Measurements from ENCODE around the gene TSHZ2. TPM values are rescaled to one million over a fixed set of nuclear protein-coding genes. Genes with fewer than 3 reads are reported as not detected.

Gene TSHZ2
- total RNA-seq, 1 donor from 2014 or later, result 1.6 TPM

DNA sequence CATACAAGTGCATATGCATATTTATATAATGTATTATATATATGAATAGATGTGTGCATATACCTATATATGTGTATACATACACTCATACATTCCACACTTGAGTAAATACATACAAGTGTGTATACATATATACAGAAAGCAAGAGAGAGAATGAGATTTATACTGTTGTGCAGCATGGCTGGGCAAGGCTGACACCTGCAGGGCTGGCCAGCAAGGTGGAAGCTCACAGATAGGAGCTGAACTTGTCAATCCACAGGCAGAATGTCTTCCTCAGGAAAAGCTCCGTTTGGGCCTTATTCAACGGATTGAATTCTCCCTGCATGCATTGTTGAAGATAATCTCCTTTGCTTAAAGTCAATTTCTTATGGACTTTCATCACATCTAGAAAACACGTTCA, 364.7 kb downstream of the TSHZ2 start:
- FAIRE-seq, result no peak
- H3K4me3 ChIP-seq (ENCODE audit: low read depth, low read length), result no peak overlapping the region
- TF ChIP-seq, protein P1, sequence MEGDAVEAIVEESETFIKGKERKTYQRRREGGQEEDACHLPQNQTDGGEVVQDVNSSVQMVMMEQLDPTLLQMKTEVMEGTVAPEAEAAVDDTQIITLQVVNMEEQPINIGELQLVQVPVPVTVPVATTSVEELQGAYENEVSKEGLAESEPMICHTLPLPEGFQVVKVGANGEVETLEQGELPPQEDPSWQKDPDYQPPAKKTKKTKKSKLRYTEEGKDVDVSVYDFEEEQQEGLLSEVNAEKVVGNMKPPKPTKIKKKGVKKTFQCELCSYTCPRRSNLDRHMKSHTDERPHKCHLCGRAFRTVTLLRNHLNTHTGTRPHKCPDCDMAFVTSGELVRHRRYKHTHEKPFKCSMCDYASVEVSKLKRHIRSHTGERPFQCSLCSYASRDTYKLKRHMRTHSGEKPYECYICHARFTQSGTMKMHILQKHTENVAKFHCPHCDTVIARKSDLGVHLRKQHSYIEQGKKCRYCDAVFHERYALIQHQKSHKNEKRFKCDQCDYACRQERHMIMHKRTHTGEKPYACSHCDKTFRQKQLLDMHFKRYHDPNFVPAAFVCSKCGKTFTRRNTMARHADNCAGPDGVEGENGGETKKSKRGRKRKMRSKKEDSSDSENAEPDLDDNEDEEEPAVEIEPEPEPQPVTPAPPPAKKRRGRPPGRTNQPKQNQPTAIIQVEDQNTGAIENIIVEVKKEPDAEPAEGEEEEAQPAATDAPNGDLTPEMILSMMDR (IDR thresholded peaks at IDR 0.05; ENCODE audit: insufficient read depth, low read length, severe bottlenecking), result no peak
- no peak for DNase-seq (ENCODE audit: low read depth)
- no peaks in the 10 kb centered on the region for H3K36me3 ChIP-seq (ENCODE audit: control insufficient read depth, insufficient read depth, low read length)
- no peaks in the 10 kb centered on the region for H3K27me3 ChIP-seq (ENCODE audit: control insufficient read depth, insufficient read depth, low read length)

DNA sequence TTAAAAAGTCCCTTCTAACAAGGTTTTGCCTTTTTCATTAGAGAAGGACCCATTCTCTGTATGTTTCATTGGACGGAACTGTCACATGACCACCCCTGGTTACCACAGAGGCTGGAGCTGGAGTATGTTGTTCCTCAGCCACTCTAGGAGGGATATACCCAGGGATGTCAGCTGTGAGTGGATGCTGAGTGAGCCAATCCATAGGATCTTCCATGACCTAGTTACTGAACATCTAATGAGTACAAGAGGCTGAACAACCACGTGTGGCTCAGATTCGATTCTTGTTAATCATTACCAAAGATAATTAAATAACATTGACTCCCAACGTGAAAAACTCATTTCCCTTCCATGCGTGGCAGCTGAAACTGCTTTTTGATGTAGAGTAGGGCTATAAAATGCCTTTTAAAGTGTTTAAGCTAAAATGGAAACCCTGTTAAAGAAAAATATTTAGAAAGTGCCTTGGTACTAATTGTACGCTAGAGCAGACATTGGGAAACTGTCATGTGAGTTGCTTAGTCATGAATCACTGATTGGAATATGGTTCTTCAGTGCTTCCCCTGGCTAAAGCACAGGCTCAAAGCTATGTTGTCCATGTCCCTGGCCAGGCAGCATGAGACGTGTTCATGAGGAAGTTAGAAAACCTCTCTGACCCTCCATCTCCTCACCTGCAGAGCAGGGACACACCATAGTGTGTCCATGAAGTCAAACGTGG, 365.4 kb downstream of the TSHZ2 start:
- H3K27me3 ChIP-seq (ENCODE audit: control insufficient read depth, insufficient read depth, low read length), result no peaks in the 10 kb centered on the region
- H3K36me3 ChIP-seq (ENCODE audit: control insufficient read depth, insufficient read depth, low read length), result no peaks in the 10 kb centered on the region
- FAIRE-seq (no peak), DNase-seq (ENCODE audit: low read depth) (no peak)
- TF ChIP-seq, protein P1 (IDR thresholded peaks at IDR 0.05; ENCODE audit: insufficient read depth, low read length, severe bottlenecking), result no peak
- H3K4me3 ChIP-seq (ENCODE audit: low read depth, low read length), result no peak overlapping the region

DNA sequence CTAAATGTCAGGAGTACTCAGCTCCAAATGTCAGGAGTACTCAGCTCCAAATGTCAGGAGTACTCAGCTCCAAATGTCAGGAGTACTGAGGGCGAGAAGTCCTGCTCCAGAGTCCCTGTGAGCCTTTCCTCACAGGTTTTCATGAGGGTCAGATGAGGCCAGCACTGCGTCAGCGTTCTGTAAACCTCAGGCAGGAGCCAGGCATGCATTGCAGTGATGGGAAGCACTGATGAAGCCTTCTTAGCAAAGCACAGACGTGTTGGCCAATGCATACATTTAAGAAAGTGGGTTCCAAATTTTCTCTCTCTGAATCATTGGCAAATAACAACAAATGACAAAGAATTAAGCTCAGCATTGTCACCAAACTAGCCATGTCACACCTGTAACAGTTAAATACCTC, 366.6 kb downstream of the TSHZ2 start:
- no peak for DNase-seq (ENCODE audit: low read depth)
- no peak for FAIRE-seq
- Histone ChIP-seq H3K36me3 (ENCODE audit: control insufficient read depth, insufficient read depth, low read length) (no peaks in the 10 kb centered on the region), H3K4me3 (ENCODE audit: low read depth, low read length) (no peak overlapping the region), H3K27me3 (ENCODE audit: control insufficient read depth, insufficient read depth, low read length) (no peaks in the 10 kb centered on the region)
- TF ChIP-seq, protein P1 (IDR thresholded peaks at IDR 0.05; ENCODE audit: insufficient read depth, low read length, severe bottlenecking), result no peak

DNA sequence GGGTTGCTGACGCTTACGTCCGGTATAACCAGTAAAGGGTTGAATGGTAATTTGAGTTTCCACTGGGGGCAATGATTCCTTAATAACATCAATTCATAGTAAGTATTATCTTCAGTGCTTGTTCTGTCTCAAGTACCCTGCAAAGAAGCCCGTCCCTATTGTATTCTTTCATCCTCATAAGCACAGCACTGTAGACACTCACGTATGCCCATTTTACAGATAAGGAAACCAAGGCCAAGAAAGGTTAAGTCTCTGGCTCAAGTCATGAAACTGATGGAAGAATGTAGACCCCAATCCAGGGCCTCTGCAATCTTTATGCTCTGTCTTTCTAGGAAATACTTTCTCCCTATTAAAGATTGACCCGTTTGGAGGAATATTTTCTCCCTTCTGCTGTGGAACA, 370.3 kb downstream of the TSHZ2 start:
- Histone ChIP-seq H3K36me3 (ENCODE audit: control insufficient read depth, insufficient read depth, low read length) (no peaks in the 10 kb centered on the region), H3K4me3 (ENCODE audit: low read depth, low read length) (no peak overlapping the region), H3K27me3 (ENCODE audit: control insufficient read depth, insufficient read depth, low read length) (no peaks in the 10 kb centered on the region)
- no peak for DNase-seq (ENCODE audit: low read depth)
- TF ChIP-seq, protein P1 (IDR thresholded peaks at IDR 0.05; ENCODE audit: insufficient read depth, low read length, severe bottlenecking), result no peak
- FAIRE-seq, result no peak

DNA sequence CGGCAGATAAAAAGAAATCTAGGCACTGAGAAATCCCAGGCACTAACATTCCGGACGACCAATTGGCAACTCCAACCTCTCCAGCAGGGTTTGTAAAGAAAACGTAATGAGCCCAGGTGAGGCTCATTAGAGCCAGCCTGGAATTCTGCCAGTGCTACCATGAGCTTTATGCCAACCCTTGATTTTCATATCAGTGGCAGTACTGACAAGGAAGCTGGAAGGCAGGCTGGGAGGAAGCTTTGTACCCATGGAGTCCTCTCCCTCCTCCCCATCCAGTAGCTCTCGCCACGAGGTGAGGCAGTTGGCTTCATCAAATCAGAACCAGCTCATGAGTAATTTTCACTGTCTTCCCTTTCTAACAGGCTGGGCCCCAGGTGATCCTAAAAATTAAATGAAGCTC, 371.3 kb downstream of the TSHZ2 start:
- H3K27me3 ChIP-seq (ENCODE audit: control insufficient read depth, insufficient read depth, low read length), result no peaks in the 10 kb centered on the region
- FAIRE-seq (no peak), DNase-seq (ENCODE audit: low read depth) (no peak)
- no peak overlapping the region for H3K4me3 ChIP-seq (ENCODE audit: low read depth, low read length)
- TF ChIP-seq, protein P1 (IDR thresholded peaks at IDR 0.05; ENCODE audit: insufficient read depth, low read length, severe bottlenecking), result no peak
- H3K36me3 ChIP-seq (ENCODE audit: control insufficient read depth, insufficient read depth, low read length), result no peaks in the 10 kb centered on the region

DNA sequence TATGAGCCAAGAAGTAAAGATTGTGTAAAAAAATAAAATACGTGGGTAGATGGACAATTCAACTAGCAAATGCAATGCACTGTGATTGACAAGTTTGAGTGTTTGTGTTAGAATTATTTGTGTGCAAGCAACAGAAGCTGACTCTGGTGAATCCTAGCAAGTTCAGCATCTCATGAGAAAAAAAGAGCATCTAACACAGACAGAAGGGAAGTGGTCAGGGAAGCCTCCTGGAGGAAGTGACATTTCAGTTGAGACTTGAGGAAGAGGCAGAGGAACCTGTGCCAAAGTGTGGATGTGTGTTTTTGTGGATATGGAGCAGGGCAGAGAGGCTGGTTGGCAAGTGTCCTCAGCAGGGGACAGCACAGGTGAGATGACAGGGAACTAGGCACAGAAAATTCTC, 372.7 kb downstream of the TSHZ2 start:
- TF ChIP-seq, protein P1 (IDR thresholded peaks at IDR 0.05; ENCODE audit: insufficient read depth, low read length, severe bottlenecking), result no peak
- Histone ChIP-seq H3K27me3 (ENCODE audit: control insufficient read depth, insufficient read depth, low read length) (no peaks in the 10 kb centered on the region), H3K4me3 (ENCODE audit: low read depth, low read length) (no peak overlapping the region), H3K36me3 (ENCODE audit: control insufficient read depth, insufficient read depth, low read length) (no peaks in the 10 kb centered on the region)
- DNase-seq (ENCODE audit: low read depth) (no peak), FAIRE-seq (no peak)
